Erythroblast (primary cell): ENCODE measurements around the gene MAST2.
"Not testable (repeated sequence)": the region's sequence is repeated elsewhere in the genome, so short reads cannot be mapped to it uniquely, and the experiment has no call there.

ENCODE experiments used
- DNase-seq, 2 experiments: peaks; one replicate each; lab custom pipeline; 2025; lab: John Stamatoyannopoulos, UW
- GATA1 ChIP-seq: IDR thresholded peaks from 2 replicates; pipeline ENCODE4 v1.6.1; 2011; ENCODE audit warnings: low read depth, mild to moderate bottlenecking, control low read depth, low read length, moderate library complexity
- POLR2A ChIP-seq: IDR thresholded peaks from 2 replicates; pipeline ENCODE4 v1.6.1; 2011; ENCODE audit warnings: mild to moderate bottlenecking, low read length

The MAST2 gene

GRCh38 chr1:45859221-45859620 lies 55.8 kb downstream of the MAST2 start:
- DNase-seq: no peak
- TF ChIP-seq GATA1 (no peak), POLR2A (no peak)

DNA sequence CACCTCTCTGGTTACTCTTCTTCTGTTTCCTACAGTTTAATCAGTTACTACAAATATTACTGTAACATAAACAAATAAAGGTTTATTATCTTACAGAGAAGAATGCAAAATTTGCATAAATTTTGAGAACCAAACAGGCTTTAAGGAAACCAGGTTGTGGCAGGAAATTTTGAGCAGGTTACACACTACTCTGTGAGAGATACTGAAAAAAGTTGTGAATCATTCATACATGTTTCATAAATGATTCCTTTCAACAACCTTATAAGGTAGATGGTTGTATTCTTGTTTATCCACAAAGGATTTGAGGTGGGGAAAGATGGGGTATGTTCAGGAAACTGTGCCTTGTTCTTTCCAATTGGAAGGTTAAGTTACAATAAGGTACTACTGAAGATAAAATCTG lies 58.6 kb downstream of the MAST2 start:
- DNase-seq: no peak

GRCh38 chr1:45863218-45863617 lies 59.8 kb downstream of the MAST2 start:
- TF ChIP-seq GATA1 (no peak), POLR2A (no peak)
- no peak for DNase-seq

More for the DNA sequence above, 58.6 kb downstream of the MAST2 start:
- TF ChIP-seq GATA1: no peak

DNA sequence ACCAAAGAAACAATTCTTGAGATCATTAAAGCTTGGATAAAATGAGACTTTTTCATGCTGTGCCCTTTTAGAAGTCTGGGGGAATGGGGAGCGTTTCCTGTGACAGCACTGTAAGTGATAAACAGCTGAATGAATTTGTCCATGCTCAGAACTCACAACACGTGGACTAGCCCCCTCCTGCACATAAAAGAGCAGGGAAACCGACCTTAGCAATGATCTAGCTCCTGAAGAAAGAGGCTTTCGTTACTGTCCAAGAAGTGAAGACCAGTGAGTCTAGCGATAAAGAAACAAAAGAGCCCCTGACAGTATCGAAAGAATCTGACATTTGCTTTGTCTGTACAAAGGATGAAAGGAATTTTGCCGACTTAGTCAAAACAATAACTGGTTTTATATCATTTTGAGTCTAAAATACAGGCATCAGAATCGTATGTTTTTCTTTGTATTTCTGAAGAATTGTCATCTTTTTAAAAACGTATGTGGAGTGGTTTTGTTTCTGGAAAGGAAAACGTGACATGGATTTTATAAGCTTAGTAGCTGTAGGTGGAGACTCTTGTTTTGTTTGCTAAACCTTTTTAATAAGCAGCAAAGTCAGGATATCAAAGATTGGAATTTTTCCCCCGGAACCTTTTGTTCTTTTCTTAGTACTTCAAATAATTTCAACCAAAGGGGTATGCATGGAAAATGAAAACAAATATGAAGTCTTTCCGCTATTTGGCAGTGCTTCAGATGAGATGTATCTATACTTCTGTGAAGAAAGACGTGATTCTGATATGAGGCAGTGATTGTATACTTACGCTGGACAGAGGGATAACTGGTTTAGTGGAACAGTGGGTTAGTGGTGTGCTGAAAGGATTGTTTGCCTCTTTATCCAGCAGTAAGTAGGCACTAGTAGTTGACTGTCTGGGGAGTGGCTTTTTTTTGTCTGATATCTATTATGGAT lies 61.0 kb downstream of the MAST2 start:
- TF ChIP-seq GATA1 (no peak), POLR2A (no peak)
- no peak for DNase-seq

- no peak for DNase-seq
- TF ChIP-seq GATA1 (no peak), POLR2A (no peak)
Measured at GRCh38 chr1:45867697-45868348, 64.4 kb downstream of the MAST2 start.

GRCh38 chr1:45868861-45869260 lies 65.4 kb downstream of the MAST2 start:
- DNase-seq: no peak
- TF ChIP-seq POLR2A: no peak
- TF ChIP-seq GATA1: no peak

- DNase-seq: no peak
- TF ChIP-seq GATA1 (no peak), POLR2A (no peak)
Measured at GRCh38 chr1:45870500-45870899, 67.1 kb downstream of the MAST2 start.

DNA sequence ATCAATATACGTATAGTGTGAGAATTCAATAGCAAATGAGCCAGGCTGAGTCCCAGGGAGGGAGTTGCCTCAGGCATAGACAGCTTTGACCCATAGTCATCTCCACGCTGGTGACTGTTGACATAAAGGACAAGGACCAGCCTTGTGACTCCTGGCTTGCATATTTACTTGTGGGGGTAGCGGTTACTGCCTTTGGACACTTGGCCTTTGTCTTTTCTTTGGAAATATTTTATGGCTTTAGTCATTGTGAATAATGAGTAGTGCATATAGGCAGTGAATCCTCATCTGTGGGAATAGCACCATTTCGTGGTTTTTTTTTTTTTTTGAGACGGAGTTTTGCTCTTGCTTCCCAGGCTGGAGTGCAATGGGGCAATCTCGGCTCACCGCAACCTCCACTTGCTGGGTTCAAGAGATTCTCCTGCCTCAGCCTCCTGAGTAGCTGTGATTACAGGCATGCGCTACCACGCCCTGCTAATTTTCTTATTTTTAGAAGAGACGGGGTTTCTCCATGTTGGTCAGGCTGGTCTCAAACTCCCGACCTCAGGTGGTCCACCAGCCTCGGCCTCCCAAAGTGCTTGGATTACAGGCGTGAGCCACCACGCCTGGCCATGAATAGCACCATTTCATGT lies 68.9 kb downstream of the MAST2 start:
- not testable (repeated sequence) for DNase-seq

- TF ChIP-seq POLR2A: no peak
- TF ChIP-seq GATA1: no peak
- peak; percentile 45 for DNase-seq
Measured at GRCh38 chr1:45876000-45876617, 72.7 kb downstream of the MAST2 start.

DNA sequence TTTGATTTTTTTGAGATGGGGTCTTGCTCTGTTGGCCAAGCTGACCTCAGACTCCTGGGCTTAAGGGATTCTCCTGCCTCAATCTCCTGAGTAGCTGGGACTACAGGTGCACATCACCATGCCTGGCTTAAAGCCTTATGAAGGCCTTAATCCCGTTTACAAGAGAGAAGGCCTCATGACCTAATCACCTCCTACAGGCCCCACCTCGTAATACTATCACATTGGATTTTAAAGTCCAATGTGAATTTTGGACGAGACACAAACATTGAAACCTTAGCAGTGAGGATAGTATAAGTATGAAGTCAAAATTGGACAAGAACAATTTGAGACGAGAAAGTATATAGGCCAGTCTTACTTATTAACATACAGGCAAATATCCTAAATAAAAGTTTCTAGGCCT lies 73.9 kb downstream of the MAST2 start:
- TF ChIP-seq POLR2A (no peak), GATA1 (no peak)
- DNase-seq: no peak

- no peak for DNase-seq
Measured at GRCh38 chr1:45879885-45880598, 76.6 kb downstream of the MAST2 start.

GRCh38 chr1:45880930-45881329 lies 77.5 kb downstream of the MAST2 start:
- no peak for TF ChIP-seq POLR2A
- no peak for TF ChIP-seq GATA1
- no peak for DNase-seq

More at GRCh38 chr1:45879885-45880598, 76.6 kb downstream of the MAST2 start:
- no peak for TF ChIP-seq GATA1
- TF ChIP-seq POLR2A: no peak

DNA sequence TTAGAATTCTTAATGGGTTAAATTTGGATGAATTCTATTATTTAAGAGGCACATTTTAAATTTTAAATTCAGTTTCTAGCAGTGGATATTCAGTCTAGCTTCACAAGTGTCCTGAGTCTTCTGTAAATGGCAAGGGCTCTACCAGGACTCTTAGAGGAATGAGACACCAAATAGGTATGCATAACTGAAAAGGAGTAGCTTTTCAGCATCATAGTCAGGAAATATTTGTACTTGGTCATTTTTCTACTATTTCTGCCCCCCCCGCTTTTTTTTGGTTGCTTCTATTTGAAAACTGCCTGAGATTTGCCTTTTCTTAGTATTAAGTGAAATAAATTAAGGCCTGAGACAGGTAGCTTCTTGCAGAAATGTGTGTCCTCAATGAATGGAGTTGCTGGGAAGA lies 80.2 kb downstream of the MAST2 start:
- DNase-seq: no peak
- no peak for TF ChIP-seq POLR2A
- no peak for TF ChIP-seq GATA1

- TF ChIP-seq POLR2A: no peak
- TF ChIP-seq GATA1: no peak
- DNase-seq: no peak
Measured at GRCh38 chr1:45884700-45885099, 81.3 kb downstream of the MAST2 start.
